A549 treated with AZD9567 at 1 μM for 4 hours (cell line): ENCODE data around the gene HLA-DPA1. TPM values are rescaled to one million over a fixed set of nuclear protein-coding genes. Genes with fewer than 3 reads are reported as not detected.

Experiments used
- total RNA-seq: library from RNA; stranded (reverse); fragments of 200-300 nt; extraction: Qiagen RNA extraction; gene quantifications from 5 replicates; pipeline ENCODE4 v1.2.3, GENCODE V29; 2022; ENCODE audit not compliant: insufficient read depth

Gene HLA-DPA1
- total RNA-seq, result not detected in 5 replicates

DNA sequence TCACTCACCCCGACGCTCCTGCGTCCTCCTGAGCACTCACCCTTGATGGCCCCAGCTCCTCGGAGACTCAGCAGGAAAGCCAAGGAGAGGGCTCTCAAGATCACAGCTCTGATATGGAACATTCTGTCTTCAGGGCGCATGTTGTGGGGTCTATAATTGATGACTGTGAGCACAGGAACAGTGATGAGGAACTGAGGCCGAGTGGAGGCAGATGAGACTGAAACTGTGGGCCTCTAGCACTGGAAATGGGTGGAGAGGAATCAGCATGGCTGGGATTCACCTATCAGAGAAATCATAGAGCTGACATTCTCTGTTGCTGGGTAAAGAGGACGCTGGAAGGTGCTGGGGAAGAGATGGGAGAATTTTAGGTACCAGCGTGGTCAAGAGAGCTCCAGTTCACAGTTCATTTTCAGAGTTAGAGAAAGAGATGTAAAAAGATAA is at the start of gene HLA-DPA1:
TSS of gene HLA-DPA1 (minus strand) at position 219 of the 441 bp plus-strand sequence.

DNA sequence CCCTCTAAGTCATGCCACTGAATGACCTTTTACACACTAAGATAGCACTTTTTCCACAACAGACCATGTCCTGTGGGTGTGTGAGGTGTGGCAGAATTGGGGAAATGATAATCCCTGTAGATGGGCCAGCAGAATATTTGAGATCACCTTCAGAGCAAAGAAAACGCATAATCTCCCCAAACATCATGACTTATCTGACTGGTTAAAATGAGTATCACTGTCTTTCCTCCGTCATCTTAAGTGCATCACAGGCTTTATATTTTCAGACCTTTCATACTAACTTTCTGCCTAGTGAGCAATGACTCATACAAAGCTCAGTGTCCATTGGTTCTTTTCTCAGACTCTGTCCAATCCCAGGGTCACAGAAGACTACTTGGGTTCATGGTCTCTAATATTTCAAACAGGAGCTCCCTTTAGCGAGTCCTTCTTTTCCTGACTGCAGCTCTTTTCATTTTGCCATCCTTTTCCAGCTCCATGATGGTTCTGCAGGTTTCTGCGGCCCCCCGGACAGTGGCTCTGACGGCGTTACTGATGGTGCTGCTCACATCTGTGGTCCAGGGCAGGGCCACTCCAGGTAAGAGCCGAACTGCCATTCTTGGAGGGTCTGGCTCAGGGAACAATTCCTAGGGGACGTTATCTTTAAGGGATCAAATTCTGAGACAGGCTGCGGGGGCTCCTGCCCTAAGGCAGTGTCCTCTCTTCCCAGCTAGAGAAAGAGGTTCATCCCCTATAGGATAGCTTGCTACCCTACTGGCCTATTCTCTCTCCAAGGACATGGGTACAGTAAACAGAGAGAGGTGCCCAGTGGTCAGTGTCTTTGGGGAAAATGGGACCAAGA is 2.3 kb upstream of the HLA-DPA1 start, which contains the start of gene HLA-DPB1:
TSS of gene HLA-DPB1 (plus strand) at position 423 of the 838 bp plus-strand sequence. CDS start at position 475, 52 bp downstream.

Other genes starting within 250 kb of the HLA-DPA1 start
- 17.5 to 28.0 TPM (median 20.4 TPM) in 5 replicates for gene TAP2, start 234.9 kb downstream of the HLA-DPA1 start, total RNA-seq
- 10.9 to 22.2 TPM (median 17.8 TPM) in 5 replicates for gene PSMB8, start 229.6 kb downstream of the HLA-DPA1 start, total RNA-seq
- gene TAP1, start 219.9 kb downstream of the HLA-DPA1 start, total RNA-seq, result 25.4 to 36.3 TPM (median 33.4 TPM) in 5 replicates
- gene PSMB9, start 219.5 kb downstream of the HLA-DPA1 start, total RNA-seq, result 16.3 to 23.4 TPM (median 17.7 TPM) in 5 replicates
- gene HLA-DMB, start 132.6 kb downstream of the HLA-DPA1 start, total RNA-seq, result 1.4 to 2.4 TPM (median 2.2 TPM) in 4 of 5 replicates, not detected in the other
- gene HLA-DMA, start 120.6 kb downstream of the HLA-DPA1 start, total RNA-seq, result 2.7 to 7.3 TPM (median 3.3 TPM) in 5 replicates
- 143 to 170 TPM (median 152 TPM) in 5 replicates for gene BRD2, start 105.1 kb downstream of the HLA-DPA1 start, total RNA-seq
- gene HLA-DOA, start 64.1 kb downstream of the HLA-DPA1 start, total RNA-seq, result 0.02 TPM in 1 of 5 replicates, not detected in the others
- gene HLA-DPB1, start 2.3 kb upstream of the HLA-DPA1 start, total RNA-seq, result not detected in 5 replicates
- 0.89 to 1.1 TPM (median 0.94 TPM) in 4 of 5 replicates, not detected in the other for gene COL11A2, start 118.8 kb upstream of the HLA-DPA1 start, total RNA-seq
- 14.1 to 22.0 TPM (median 20.4 TPM) in 5 replicates for gene RXRB, start 127.0 kb upstream of the HLA-DPA1 start, total RNA-seq
- gene SLC39A7, start 127.2 kb upstream of the HLA-DPA1 start, total RNA-seq, result 101 to 107 TPM (median 106 TPM) in 5 replicates
- gene HSD17B8, start 131.0 kb upstream of the HLA-DPA1 start, total RNA-seq, result 10.8 to 16.7 TPM (median 15.0 TPM) in 5 replicates
- 15.2 to 26.0 TPM (median 25.6 TPM) in 5 replicates for gene RING1, start 134.9 kb upstream of the HLA-DPA1 start, total RNA-seq
- 15.0 to 20.1 TPM (median 16.3 TPM) in 5 replicates for gene VPS52, start 198.2 kb upstream of the HLA-DPA1 start, total RNA-seq
- 1,729 to 2,702 TPM (median 2,628 TPM) in 5 replicates for gene RPS18, start 198.4 kb upstream of the HLA-DPA1 start, total RNA-seq
- gene B3GALT4, start 203.5 kb upstream of the HLA-DPA1 start, total RNA-seq, result 0.46 to 0.59 TPM (median 0.54 TPM) in 4 of 5 replicates, not detected in the other
- 47.5 to 58.2 TPM (median 55.0 TPM) in 5 replicates for gene WDR46, start 215.6 kb upstream of the HLA-DPA1 start, total RNA-seq
- 98.9 to 131 TPM (median 107 TPM) in 5 replicates for gene PFDN6, start 216.0 kb upstream of the HLA-DPA1 start, total RNA-seq
- gene RGL2, start 225.3 kb upstream of the HLA-DPA1 start, total RNA-seq, result 11.4 to 13.9 TPM (median 11.8 TPM) in 5 replicates
- gene TAPBP, start 240.4 kb upstream of the HLA-DPA1 start, total RNA-seq, result 28.4 to 44.0 TPM (median 33.9 TPM) in 5 replicates
- 1.5 to 3.7 TPM (median 3.5 TPM) in 5 replicates for gene ZBTB22, start 244.1 kb upstream of the HLA-DPA1 start, total RNA-seq
- gene DAXX, start 249.3 kb upstream of the HLA-DPA1 start, total RNA-seq, result 31.5 to 37.6 TPM (median 34.9 TPM) in 5 replicates